NAMALWA (cell line): Measurements from ENCODE around the gene QSOX2.

Experiments used
- DNase-seq: peaks from one replicate; pipeline ENCODE4 v3.0.0-alpha.2; 2015; ENCODE audit warnings: low spot score

The QSOX2 gene

GRCh38 chr9:136222166-136222905 is 23.3 kb downstream of the QSOX2 start:
- DNase-seq: no peak

DNA sequence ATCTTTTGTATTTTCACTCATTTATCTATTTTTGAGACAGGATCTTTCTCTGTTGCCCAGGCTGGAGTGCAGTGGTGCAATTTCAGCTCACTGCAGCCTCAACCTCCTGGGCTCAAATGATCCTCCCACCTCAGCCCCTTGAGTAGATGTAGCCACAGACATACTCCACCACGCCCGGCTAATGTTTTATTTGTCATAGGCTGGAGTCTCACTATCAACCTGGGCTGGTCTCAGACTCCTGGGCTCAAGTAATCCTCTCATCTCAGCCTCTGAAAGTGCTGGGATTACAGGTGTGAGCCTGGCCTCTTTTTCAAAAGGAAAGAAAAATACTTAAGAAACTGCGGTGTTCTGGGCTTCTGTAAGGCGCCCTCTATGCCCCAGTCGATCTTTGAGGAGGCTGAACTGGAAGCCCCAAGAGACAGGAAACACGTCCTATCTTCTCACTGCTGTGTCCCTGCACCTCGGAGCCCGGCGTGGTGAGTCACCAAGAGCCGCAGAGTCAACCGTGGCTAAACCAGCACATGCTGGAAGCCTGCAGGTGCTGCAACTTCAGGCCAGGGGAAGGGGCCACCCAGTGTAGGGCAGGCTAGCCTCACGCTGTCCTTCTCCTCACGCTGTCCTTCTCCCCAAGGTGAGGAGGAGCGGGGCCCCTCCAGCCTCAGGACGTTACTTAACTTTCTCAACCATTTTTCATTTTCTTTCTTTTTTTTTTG is 25.4 kb downstream of the QSOX2 start:
- no peak for DNase-seq

DNA sequence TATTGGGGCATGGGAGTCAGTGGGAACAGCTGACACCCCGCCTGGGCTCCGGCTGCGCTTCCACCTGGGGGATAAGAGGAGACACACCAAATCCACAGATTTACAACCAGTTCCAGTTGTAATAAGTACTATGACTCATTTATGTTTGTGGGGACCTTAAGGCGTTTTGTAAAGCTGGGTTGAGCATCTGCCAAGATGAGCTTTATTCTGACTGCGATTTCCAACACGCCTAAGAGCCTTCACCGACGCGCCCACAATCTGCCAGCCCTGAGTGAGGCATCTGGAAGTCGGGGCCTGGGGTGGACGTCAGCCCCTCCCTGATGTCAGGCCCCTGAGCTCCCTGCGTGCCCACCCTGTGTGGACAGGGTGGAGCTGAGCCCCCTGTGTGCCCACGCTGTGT is 26.3 kb downstream of the QSOX2 start:
- no peak for DNase-seq

GRCh38 chr9:136218673-136219072 is 26.9 kb downstream of the QSOX2 start:
- no peak for DNase-seq

GRCh38 chr9:136218271-136218670 is 27.3 kb downstream of the QSOX2 start:
- DNase-seq: no peak

- DNase-seq: no peak
Observed at GRCh38 chr9:136216541-136217244, 28.9 kb downstream of the QSOX2 start.

DNA sequence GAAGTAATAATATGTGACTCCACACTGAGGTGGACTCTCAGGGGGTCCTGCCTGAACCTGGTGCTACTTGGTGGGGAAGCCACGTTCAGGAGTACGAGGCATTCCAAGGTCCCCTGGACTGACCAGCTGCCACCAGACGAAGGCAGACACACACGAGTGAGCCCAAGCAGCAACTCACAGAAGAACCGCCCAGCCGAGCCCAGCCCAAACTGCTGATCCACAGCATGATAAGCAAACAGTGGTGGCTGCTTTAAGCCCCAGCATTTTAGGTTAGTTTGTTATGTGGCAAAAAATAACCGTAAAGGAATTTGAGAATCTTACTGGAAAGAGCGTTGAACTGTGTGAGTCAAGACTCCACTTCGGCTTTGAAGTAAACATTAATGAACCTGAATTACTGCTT is 31.9 kb downstream of the QSOX2 start:
- DNase-seq: no peak

- DNase-seq: no peak
Observed at GRCh38 chr9:136212345-136212950, 33.2 kb downstream of the QSOX2 start.

DNA sequence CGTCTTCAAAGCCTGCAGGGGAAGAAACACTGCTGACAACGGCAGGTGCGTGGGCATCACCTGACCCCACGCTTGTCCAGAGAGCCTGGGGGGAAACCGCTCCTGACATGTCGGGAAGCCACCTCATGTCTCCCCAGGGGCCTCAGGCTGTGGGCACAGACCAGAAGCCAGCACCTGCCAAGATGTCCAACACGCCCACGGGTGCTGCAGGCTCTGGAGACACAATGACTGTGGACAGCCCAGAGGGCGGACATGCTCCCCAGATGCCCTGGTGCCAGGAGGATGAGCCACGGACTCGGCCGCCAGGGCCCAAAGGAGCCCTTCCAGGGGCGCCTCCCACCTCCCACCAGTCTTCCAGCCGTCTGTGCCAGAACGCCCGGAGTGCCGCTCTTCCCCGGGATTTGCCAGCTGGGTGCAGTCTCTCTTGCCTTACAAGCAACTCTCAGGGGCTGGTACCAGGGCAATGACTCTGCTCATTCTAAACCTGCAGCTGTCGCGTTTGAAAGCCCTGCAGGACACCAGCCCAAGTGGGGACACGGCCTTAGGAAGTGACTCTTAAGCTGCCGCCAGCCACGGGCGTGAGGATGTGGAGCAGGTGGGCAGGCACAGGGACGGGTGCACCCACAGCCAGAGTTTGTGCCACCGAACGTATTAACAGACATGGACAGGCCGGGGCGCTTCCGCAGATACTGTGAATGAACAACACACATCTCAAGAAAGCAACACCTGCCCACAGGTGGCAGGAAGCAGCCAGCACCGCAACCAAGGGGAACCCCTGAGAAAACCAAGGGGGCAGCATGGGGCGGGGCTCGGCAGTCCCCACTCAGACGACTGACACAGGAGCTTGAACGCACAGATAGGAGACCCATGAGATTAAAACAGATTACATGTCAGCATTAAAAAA is 33.9 kb downstream of the QSOX2 start:
- no peak for DNase-seq

DNA sequence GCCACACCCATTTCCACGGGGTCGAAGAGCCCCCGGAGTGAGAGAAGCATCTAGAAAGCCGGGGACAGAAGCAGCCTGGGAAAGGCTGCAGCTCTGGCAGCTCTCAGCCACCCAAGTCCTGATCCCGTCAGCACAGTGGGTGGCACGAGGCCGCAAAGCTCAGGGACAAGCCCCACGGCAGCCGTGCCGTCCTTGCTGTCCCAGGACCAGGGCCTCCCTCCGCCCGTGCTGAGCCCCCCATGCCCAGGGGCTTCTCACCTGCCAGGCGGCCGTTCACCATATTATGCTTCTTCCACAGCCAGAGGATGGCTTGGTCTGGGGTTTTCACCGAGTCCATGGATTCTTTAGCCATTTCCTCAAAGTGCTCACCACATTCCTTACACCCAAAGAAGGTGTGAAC is 34.6 kb downstream of the QSOX2 start:
- DNase-seq: no peak

GRCh38 chr9:136210276-136210675 is 35.3 kb downstream of the QSOX2 start:
- DNase-seq: no peak

DNA sequence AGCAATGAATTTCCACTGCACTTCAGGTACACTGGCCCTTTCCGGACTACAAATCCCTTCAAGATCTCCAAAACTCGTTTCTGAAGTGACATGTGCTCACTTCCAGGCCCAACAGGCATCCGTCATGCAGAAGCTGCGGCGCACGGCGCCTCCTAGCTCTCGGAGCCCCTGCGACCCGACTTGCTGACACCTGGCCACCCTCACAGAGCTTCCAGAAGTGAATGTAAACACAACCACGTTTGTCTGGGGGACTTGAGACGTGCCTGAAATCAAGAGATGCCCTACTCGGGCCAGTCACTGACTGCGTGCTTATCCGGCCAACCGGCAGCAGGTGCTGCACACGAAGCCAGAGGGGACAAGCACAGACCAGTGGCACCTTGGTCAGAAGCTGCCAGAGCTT is 35.8 kb downstream of the QSOX2 start:
- no peak for DNase-seq

GRCh38 chr9:136209232-136209631 is 36.4 kb downstream of the QSOX2 start:
- no peak for DNase-seq

DNA sequence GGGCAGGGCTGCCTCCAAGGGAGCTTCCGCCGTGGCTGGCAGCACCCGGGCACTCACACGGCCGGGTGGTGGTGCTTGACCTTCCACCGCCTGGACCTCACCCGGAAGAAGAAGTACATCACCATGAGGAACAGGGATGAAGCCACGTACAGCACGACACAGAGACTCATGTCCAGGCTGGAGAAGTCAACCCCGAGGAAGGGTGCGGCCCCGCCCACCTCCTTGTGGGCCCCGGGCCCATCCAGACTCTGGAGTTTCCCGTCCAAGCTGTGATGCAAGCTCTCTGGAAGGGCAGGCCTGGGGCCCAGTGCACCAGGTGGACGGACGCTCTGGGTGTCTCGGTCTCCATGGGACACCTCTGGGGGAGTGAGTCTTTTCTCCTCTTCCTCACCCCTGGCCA is 36.9 kb downstream of the QSOX2 start:
- no peak for DNase-seq

- DNase-seq: peak; percentile 54
Observed at GRCh38 chr9:136207616-136208015, 38.0 kb downstream of the QSOX2 start.

- DNase-seq: peak; percentile 79
Observed at GRCh38 chr9:136206602-136207275, 38.9 kb downstream of the QSOX2 start.

DNA sequence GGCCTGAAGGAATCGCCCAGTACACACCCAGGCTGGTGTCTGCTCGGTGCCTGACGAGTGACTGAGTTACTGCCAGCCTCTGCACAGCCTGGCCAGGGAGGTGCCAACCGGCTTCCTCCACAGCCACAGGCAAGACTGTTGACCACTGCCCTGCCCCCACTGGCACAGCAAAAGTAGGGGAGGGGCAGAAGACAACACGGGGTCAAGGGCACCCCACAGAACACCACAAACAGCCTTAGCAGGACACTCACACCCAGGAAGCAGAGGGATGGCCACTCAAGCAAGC is 40.0 kb downstream of the QSOX2 start:
- no peak for DNase-seq

DNA sequence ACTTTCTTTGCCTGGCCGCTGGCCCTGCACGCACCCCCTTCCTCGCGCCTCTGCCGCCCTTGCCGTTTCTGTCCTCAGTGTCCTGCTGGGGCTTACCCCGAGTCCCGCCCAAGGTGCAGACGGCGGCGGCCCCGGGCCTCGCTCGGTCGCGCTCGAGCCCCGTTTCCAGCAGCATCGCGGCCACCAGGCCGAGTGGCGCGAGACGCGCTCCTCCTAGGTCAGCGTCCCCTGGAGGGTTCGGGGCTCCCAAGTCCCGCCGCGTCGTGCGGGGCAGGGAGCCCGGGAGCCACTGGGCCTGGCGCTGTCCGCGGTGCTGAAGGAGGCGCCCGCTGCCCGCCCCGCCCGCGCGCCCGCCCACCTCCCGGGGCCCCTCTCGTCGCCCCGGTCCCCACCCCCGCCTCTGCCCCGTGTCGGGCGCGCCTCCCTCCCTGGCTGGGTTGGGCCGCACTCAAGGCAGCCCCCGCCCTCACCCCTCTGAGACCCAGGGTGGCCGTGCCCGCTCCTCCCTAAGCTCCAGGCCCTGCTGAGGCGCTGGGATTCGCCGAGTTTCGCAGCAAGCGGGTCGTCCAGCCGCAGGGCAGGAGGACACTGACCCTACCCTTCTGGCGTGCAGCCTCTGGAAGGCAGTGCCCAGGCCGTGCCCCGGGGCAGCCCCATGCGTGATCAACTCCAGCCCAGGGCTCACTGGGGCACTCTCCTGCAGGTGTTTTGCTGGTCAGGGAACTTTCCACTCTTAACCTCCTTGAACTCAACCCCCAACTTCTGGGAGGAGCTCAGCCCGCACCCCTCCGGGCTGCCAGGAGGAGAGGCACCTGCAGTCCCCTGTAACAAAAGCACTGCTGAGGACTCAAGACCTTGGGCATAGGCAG is 40.5 kb downstream of the QSOX2 start, which contains the start of gene LHX3:
Gene LHX3 (minus strand): TSS at position 291 of the 869 bp plus-strand sequence. CDS start 116 bp downstream, at position 175.
- no peak for DNase-seq

GRCh38 chr9:136204145-136204805 is 41.3 kb downstream of the QSOX2 start:
- no peak for DNase-seq
